ENCODE measurements around the gene MACIR. TPM values are rescaled to one million over a fixed set of nuclear protein-coding genes. Genes with fewer than 3 reads are reported as not detected.

Gene MACIR
- total and polyA plus RNA-seq, 9 of the 15 experiments (the other 6 are each of a cell fraction or from before 2014, with no cell fraction given), result 1.4 to 11.6 (median 9.4) TPM

DNA sequence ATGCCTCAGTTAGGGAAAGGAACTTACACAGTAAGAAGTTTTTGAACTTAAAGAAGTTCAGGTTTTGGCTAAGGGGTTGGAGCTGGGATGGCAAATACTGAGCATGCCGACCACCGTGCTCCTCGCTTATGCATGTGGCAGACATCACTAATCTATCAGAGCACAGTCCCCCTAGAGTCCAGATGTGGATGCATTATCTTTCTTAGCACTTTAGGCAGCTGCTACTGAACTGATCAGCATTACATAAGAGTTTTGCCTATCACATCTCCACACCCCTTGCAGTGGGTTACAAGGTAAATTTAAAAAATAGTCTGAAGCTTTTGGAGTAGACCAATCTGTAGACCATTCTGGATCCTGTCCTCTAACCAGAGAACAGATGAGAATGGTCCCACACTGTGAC, 22.4 kb downstream of the MACIR start (continued):
- TF ChIP-seq HNRNPK (IDR thresholded peaks at IDR 0.05; ENCODE audit: low read depth, low read length, poor library complexity, severe bottlenecking) (no peak), ZNF583 (CRISPR knock-in tag; IDR thresholded peaks at IDR 0.05) (no peak), ZNF23 (CRISPR knock-in tag; IDR thresholded peaks at IDR 0.05) (0 out of 2 replicates have a peak, but pooled peaks have one; percentile 72), PHB2 (IDR thresholded peaks at IDR 0.05; ENCODE audit: low read depth) (no peak), ZNF766 (CRISPR knock-in tag; conservative IDR thresholded peaks at IDR 0.05) (no peak), NR2C2 (CRISPR knock-in tag; IDR thresholded peaks at IDR 0.05) (no peak), NR2C2 (tag; IDR thresholded peaks at IDR 0.05) (no peak), ZFP30 (CRISPR knock-in tag; IDR thresholded peaks at IDR 0.05; ENCODE audit: borderline replicate concordance) (no peak), SMAD3 (CRISPR knock-in tag; conservative IDR thresholded peaks at IDR 0.05) (no peak), ARID1B (IDR thresholded peaks at IDR 0.05) (peak; percentile 68), NFIC (IDR thresholded peaks at IDR 0.05) (peak; percentile 53; the same call in 1 of the 2 replicates), ZBTB1 (CRISPR knock-in tag; IDR thresholded peaks at IDR 0.05; ENCODE audit: borderline replicate concordance, low read depth) (no peak), POLR2AphosphoS2 (IDR thresholded peaks at IDR 0.05; ENCODE audit: low read length) (no peak), POLR2H (tag; IDR thresholded peaks at IDR 0.05; ENCODE audit: low read depth) (no peak), ZNF263 (CRISPR knock-in tag; IDR thresholded peaks at IDR 0.05; ENCODE audit: borderline replicate concordance) (no peak), PTRF (tag; IDR thresholded peaks at IDR 0.05) (no peak), PHF8 (IDR thresholded peaks at IDR 0.05; ENCODE audit: borderline replicate concordance, low read length) (no peak), ZBED1 (IDR thresholded peaks at IDR 0.05) (no peak), MCM7 (IDR thresholded peaks at IDR 0.05) (no peak), RCOR1 (IDR thresholded peaks at IDR 0.05; ENCODE audit: borderline replicate concordance in 1 of 2, low read depth in 2 of 2, low read length in 2 of 2) (no peak), POLR2AphosphoS5 (IDR thresholded peaks at IDR 0.05; ENCODE audit: control insufficient read depth, insufficient read depth, low read depth, low read length) (peak; percentile 77)
- TF ChIP-seq, protein P1, sequence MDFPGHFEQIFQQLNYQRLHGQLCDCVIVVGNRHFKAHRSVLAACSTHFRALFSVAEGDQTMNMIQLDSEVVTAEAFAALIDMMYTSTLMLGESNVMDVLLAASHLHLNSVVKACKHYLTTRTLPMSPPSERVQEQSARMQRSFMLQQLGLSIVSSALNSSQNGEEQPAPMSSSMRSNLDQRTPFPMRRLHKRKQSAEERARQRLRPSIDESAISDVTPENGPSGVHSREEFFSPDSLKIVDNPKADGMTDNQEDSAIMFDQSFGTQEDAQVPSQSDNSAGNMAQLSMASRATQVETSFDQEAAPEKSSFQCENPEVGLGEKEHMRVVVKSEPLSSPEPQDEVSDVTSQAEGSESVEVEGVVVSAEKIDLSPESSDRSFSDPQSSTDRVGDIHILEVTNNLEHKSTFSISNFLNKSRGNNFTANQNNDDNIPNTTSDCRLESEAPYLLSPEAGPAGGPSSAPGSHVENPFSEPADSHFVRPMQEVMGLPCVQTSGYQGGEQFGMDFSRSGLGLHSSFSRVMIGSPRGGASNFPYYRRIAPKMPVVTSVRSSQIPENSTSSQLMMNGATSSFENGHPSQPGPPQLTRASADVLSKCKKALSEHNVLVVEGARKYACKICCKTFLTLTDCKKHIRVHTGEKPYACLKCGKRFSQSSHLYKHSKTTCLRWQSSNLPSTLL (IDR thresholded peaks at IDR 0.05), result no peak
- TF ChIP-seq, protein P2, sequence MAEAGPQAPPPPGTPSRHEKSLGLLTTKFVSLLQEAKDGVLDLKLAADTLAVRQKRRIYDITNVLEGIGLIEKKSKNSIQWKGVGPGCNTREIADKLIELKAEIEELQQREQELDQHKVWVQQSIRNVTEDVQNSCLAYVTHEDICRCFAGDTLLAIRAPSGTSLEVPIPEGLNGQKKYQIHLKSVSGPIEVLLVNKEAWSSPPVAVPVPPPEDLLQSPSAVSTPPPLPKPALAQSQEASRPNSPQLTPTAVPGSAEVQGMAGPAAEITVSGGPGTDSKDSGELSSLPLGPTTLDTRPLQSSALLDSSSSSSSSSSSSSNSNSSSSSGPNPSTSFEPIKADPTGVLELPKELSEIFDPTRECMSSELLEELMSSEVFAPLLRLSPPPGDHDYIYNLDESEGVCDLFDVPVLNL (CRISPR knock-in tag; IDR thresholded peaks at IDR 0.05; ENCODE audit: low read depth), result no peak
- TF ChIP-seq, protein P3, sequence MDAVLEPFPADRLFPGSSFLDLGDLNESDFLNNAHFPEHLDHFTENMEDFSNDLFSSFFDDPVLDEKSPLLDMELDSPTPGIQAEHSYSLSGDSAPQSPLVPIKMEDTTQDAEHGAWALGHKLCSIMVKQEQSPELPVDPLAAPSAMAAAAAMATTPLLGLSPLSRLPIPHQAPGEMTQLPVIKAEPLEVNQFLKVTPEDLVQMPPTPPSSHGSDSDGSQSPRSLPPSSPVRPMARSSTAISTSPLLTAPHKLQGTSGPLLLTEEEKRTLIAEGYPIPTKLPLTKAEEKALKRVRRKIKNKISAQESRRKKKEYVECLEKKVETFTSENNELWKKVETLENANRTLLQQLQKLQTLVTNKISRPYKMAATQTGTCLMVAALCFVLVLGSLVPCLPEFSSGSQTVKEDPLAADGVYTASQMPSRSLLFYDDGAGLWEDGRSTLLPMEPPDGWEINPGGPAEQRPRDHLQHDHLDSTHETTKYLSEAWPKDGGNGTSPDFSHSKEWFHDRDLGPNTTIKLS (IDR thresholded peaks at IDR 0.05; ENCODE audit: borderline replicate concordance, low read depth), result peak; percentile 78; the same call in 1 of the 2 replicates
- TF ChIP-seq, protein P4, sequence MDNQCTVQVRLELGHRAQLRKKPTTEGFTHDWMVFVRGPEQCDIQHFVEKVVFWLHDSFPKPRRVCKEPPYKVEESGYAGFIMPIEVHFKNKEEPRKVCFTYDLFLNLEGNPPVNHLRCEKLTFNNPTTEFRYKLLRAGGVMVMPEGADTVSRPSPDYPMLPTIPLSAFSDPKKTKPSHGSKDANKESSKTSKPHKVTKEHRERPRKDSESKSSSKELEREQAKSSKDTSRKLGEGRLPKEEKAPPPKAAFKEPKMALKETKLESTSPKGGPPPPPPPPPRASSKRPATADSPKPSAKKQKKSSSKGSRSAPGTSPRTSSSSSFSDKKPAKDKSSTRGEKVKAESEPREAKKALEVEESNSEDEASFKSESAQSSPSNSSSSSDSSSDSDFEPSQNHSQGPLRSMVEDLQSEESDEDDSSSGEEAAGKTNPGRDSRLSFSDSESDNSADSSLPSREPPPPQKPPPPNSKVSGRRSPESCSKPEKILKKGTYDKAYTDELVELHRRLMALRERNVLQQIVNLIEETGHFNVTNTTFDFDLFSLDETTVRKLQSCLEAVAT (IDR thresholded peaks at IDR 0.05), result peak in 1 of 2 experiments; percentile 95; a peak in 2 of 4 replicates
